ENCODE measurements around the gene STK39.

GRCh38 chr2:167966937-167967913, 280.2 kb downstream of the STK39 start:
- TF ChIP-seq CTCF (IDR thresholded peaks at IDR 0.05) (no peak), POLR2A (IDR thresholded peaks at IDR 0.05) (no peak)

Data from lower leg skin (tissue), 3 donors.